ENCODE data around the gene RPA1. TPM values are rescaled to one million over a fixed set of nuclear protein-coding genes. Genes with fewer than 3 reads are reported as not detected.
A peak's percentile ranks its signal among the peaks of the same experiment; 100 is the strongest.

Gene RPA1
- total and polyA plus RNA-seq, 10 of the 15 experiments (the other 5 are each of a cell fraction or from before 2014, with no cell fraction given): 35.9 to 198 (median 71.2) TPM

DNA sequence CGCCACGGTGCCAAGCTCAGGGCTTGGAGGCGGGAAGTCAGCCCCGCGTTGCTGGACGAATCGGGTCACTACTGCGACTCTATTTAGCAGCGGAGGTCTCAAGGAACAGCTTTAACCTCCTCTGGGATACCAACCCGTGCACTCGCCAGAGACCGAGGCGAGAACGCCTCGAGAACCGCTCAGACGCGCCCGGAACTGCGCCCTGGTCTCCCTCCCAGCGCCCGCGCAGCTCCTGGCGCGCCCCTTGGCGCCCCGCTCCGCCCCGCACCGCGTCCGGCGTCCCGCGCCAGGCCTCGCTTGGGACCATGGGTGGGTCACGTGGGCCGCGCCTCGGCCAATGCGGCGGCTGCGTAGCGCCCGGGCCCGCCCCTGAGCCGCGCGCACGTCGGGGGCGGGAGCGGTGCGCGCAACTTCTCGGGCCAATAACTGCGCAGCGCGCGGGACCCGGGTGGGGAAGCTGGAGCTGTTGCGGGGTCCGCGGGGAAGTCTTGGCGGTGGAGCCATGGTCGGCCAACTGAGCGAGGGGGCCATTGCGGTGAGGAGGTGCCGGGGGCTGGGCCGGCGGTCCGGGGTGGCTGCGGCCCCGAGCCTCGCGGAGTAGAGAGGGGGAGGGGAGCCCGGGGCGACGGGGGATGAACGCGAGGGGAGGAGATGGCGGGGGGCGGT, at the start of gene RPA1, which contains the start of gene SMYD4 (continued):
- TF ChIP-seq, protein P1, sequence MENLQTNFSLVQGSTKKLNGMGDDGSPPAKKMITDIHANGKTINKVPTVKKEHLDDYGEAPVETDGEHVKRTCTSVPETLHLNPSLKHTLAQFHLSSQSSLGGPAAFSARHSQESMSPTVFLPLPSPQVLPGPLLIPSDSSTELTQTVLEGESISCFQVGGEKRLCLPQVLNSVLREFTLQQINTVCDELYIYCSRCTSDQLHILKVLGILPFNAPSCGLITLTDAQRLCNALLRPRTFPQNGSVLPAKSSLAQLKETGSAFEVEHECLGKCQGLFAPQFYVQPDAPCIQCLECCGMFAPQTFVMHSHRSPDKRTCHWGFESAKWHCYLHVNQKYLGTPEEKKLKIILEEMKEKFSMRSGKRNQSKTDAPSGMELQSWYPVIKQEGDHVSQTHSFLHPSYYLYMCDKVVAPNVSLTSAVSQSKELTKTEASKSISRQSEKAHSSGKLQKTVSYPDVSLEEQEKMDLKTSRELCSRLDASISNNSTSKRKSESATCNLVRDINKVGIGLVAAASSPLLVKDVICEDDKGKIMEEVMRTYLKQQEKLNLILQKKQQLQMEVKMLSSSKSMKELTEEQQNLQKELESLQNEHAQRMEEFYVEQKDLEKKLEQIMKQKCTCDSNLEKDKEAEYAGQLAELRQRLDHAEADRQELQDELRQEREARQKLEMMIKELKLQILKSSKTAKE (IDR thresholded peaks at IDR 0.05; ENCODE audit: low read depth, poor library complexity, severe bottlenecking): no peak
- TF ChIP-seq STAT3 (IDR thresholded peaks at IDR 0.05; ENCODE audit: low read depth, low read length) (no peak), SIN3A (IDR thresholded peaks at IDR 0.05; ENCODE audit: low read depth, low read length) (peak; percentile 64; the same call in 1 of the 2 replicates), IRF5 (IDR thresholded peaks at IDR 0.05; ENCODE audit: borderline replicate concordance) (no peak), NFYB (IDR thresholded peaks at IDR 0.05; ENCODE audit: insufficient read depth, low read depth, low read length) (peak; percentile 87), RAD51 (IDR thresholded peaks at IDR 0.05) (no peak), NR2C2 (IDR thresholded peaks at IDR 0.05; ENCODE audit: borderline replicate concordance, control insufficient read depth, insufficient read length, low read depth) (no peak), EP300 (IDR thresholded peaks at IDR 0.05; ENCODE audit: borderline replicate concordance in 1 of 2, control insufficient read depth in 1 of 2, low read depth in 2 of 2, low read length in 2 of 2) (no peak), CREM (IDR thresholded peaks at IDR 0.05; ENCODE audit: low read depth) (no peak), SREBF2 (IDR thresholded peaks at IDR 0.05; ENCODE audit: low read length) (no peak), MYC (IDR thresholded peaks at IDR 0.05; ENCODE audit: insufficient read depth, insufficient read length, insufficient replicate concordance, low read length, severe bottlenecking) (no peak), DPF2 (IDR thresholded peaks at IDR 0.05) (peak; percentile 70), PAX8 (IDR thresholded peaks at IDR 0.05) (no peak), BHLHE40 (IDR thresholded peaks at IDR 0.05; ENCODE audit: borderline replicate concordance in 1 of 2, low read depth in 2 of 2, low read length in 1 of 2) (peak in 1 of 2 experiments; percentile 80; a peak in 2 of 4 replicates), EGR1 (IDR thresholded peaks at IDR 0.05; ENCODE audit: borderline replicate concordance in 1 of 2, low read depth in 2 of 2, low read length in 2 of 2) (peak; percentile 17 to 60; a peak in 1 of 3 replicates), CBX3 (IDR thresholded peaks at IDR 0.05; ENCODE audit: borderline replicate concordance, low read depth) (no peak), RAD21 (IDR thresholded peaks at IDR 0.05; ENCODE audit: insufficient read depth, low read depth, low read length) (no peak), CHD4 (IDR thresholded peaks at IDR 0.05) (no peak), MTA3 (IDR thresholded peaks at IDR 0.05; ENCODE audit: borderline replicate concordance, low read length) (no peak), ZZZ3 (IDR thresholded peaks at IDR 0.05; ENCODE audit: control insufficient read depth, insufficient read length, low read depth) (no peak), LARP7 (IDR thresholded peaks at IDR 0.05) (peak; percentile 83), YY1 (IDR thresholded peaks at IDR 0.05; ENCODE audit: low read depth, low read length) (peak; percentile 22; the same call in 1 of the 2 replicates), SP1 (IDR thresholded peaks at IDR 0.05; ENCODE audit: low read depth, low read length) (peak; percentile 63), RCOR1 (conservative IDR thresholded peaks at IDR 0.05; ENCODE audit: low read depth, low read length) (no peak)
- TF ChIP-seq, protein P2, sequence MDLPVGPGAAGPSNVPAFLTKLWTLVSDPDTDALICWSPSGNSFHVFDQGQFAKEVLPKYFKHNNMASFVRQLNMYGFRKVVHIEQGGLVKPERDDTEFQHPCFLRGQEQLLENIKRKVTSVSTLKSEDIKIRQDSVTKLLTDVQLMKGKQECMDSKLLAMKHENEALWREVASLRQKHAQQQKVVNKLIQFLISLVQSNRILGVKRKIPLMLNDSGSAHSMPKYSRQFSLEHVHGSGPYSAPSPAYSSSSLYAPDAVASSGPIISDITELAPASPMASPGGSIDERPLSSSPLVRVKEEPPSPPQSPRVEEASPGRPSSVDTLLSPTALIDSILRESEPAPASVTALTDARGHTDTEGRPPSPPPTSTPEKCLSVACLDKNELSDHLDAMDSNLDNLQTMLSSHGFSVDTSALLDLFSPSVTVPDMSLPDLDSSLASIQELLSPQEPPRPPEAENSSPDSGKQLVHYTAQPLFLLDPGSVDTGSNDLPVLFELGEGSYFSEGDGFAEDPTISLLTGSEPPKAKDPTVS (IDR thresholded peaks at IDR 0.05; ENCODE audit: low read depth, low read length): no peak
